KG1 (cell line): Measurements from ENCODE around the gene CEBPZOS.

ENCODE experiments used
- DNase-seq: peaks from one replicate; lab custom pipeline; 2025; lab: John Stamatoyannopoulos, UW

The CEBPZOS gene

GRCh38 chr2:37196320-37197195 is at the start of gene CEBPZOS:
CEBPZOS (plus strand) TSS chr2:37196496; CDS start chr2:37199705, 3,209 bp downstream.
- DNase-seq = peak; percentile 75

- no peak for DNase-seq
Measured at GRCh38 chr2:37148325-37148724, 48.0 kb upstream of the CEBPZOS start.

- DNase-seq = no peak
Measured at GRCh38 chr2:37149626-37150322, 46.5 kb upstream of the CEBPZOS start.

GRCh38 chr2:37153224-37153623 is 43.1 kb upstream of the CEBPZOS start:
- DNase-seq = no peak

GRCh38 chr2:37154785-37155184 is 41.5 kb upstream of the CEBPZOS start:
- no peak for DNase-seq

GRCh38 chr2:37156071-37156856 is 40.0 kb upstream of the CEBPZOS start:
- DNase-seq = peak; percentile 23

GRCh38 chr2:37156857-37157714 is 39.2 kb upstream of the CEBPZOS start, which contains the start of gene EIF2AK2:
EIF2AK2 (minus strand) TSS chr2:37156980; CDS start chr2:37147806, 9,174 bp downstream.
- peak; percentile 79 for DNase-seq

GRCh38 chr2:37164757-37165156 is 31.5 kb upstream of the CEBPZOS start:
- DNase-seq = no peak

- DNase-seq = no peak
Measured at GRCh38 chr2:37167636-37168180, 28.6 kb upstream of the CEBPZOS start.

GRCh38 chr2:37168217-37168981 is 27.9 kb upstream of the CEBPZOS start:
- DNase-seq = no peak

GRCh38 chr2:37171624-37171950 is 24.7 kb upstream of the CEBPZOS start:
- DNase-seq = no peak

GRCh38 chr2:37173741-37174140 is 22.6 kb upstream of the CEBPZOS start:
- no peak for DNase-seq

- no peak for DNase-seq
Measured at GRCh38 chr2:37180006-37180639, 16.2 kb upstream of the CEBPZOS start.

GRCh38 chr2:37180640-37181039 is 15.7 kb upstream of the CEBPZOS start:
- DNase-seq = no peak

GRCh38 chr2:37181726-37182684 is 14.3 kb upstream of the CEBPZOS start:
- DNase-seq = no peak

GRCh38 chr2:37188570-37188969 is 7.7 kb upstream of the CEBPZOS start, which contains the start of gene SULT6B1:
SULT6B1 (minus strand) TSS chr2:37188670; CDS start chr2:37188640, 30 bp downstream.
- DNase-seq = no peak

GRCh38 chr2:37189452-37190153 is 6.7 kb upstream of the CEBPZOS start:
- DNase-seq = no peak

GRCh38 chr2:37190290-37190689 is 6.0 kb upstream of the CEBPZOS start:
- DNase-seq = no peak
